ENCODE measurements around the gene ADGRG2. TPM values are rescaled to one million over a fixed set of nuclear protein-coding genes. Genes with fewer than 3 reads are reported as not detected.

ADGRG2 gene
- total RNA-seq, 1 experiment from 2014 or later = not detected

- peaks cover 14% of the 10 kb centered on the region for H3K27me3 Mint-ChIP-seq (ENCODE audit: insufficient read depth, unreplicated experiment)
- Histone ChIP-seq H3K9me3 (no peaks in the 10 kb centered on the region), H3K4me1 (no peaks in the 10 kb centered on the region), H3K36me3 (ENCODE audit: control insufficient read depth, insufficient read depth, low read length) (no peaks in the 10 kb centered on the region), H3K27me3 (replicated peaks; ENCODE audit: control insufficient read depth, insufficient read depth, low read length) (no peaks in the 10 kb centered on the region; the same call in 1 of the 2 replicates), H3K4me3 (ENCODE audit: low read depth, low read length) (peak overlapping the region; percentile 7; the same call in 1 of the 2 replicates)
- POLR2A ChIA-PET = no interaction called here
- no peak for TF ChIP-seq CTCF (IDR thresholded peaks at IDR 0.05; ENCODE audit: insufficient read depth in 1 of 2, low read depth in 1 of 2, low read length in 1 of 2, severe bottlenecking in 1 of 2, unreplicated experiment in 1 of 2)
- no peaks in the 10 kb centered on the region for H3K9me3 Mint-ChIP-seq (ENCODE audit: unreplicated experiment)
- BruUV-seq (replicated peaks) = no TSS peak
- no peak for DNase-seq
- no peaks in the 10 kb centered on the region for H3K36me3 Mint-ChIP-seq (ENCODE audit: insufficient read depth, unreplicated experiment)
- CTCF ChIA-PET = interaction anchor here (0.6 to 1.0 kb wide), 2 partner anchors 105 to 128 kb away, joined by 3 to 4 read pairs; no protein-coding TSS in a partner anchor
- intact Hi-C loops (cut with micrococcal nuclease; ENCODE audit: unreplicated experiment) = no loop called here
- H3K27ac Mint-ChIP-seq (ENCODE audit: unreplicated experiment) = no peak overlapping the region
- H3K4me1 Mint-ChIP-seq (ENCODE audit: low read depth, unreplicated experiment) = no peaks in the 10 kb centered on the region
- H3K4me3 Mint-ChIP-seq (ENCODE audit: unreplicated experiment) = peak overlapping the region; percentile 58
These were observed 357 bp upstream of the ADGRG2 start for GRCh38 chrX:19122641-19123009.

- peak overlapping the region; percentile 27 for H3K4me3 Mint-ChIP-seq (ENCODE audit: unreplicated experiment)
- intact Hi-C loops (cut with micrococcal nuclease; ENCODE audit: unreplicated experiment) = no loop called here
- H3K9me3 ChIP-seq = no peaks in the 10 kb centered on the region
- ChIA-PET CTCF (interaction anchor here (1.0 kb wide), 1 partner anchor 127 kb away, joined by 3 read pairs; no protein-coding TSS in a partner anchor), POLR2A (no interaction called here)
- no peaks in the 10 kb centered on the region for H3K4me1 ChIP-seq
- peaks cover 17% of the 10 kb centered on the region for H3K27me3 Mint-ChIP-seq (ENCODE audit: insufficient read depth, unreplicated experiment)
- H3K9me3 Mint-ChIP-seq (ENCODE audit: unreplicated experiment) = no peaks in the 10 kb centered on the region
- DNase-seq = no peak
- no peak for TF ChIP-seq CTCF (IDR thresholded peaks at IDR 0.05; ENCODE audit: insufficient read depth in 1 of 2, low read depth in 1 of 2, low read length in 1 of 2, severe bottlenecking in 1 of 2, unreplicated experiment in 1 of 2)
- H3K4me3 ChIP-seq (ENCODE audit: low read depth, low read length) = peak overlapping the region; percentile 31; the same call in 1 of the 2 replicates
- no peaks in the 10 kb centered on the region for H3K36me3 Mint-ChIP-seq (ENCODE audit: insufficient read depth, unreplicated experiment)
- H3K4me1 Mint-ChIP-seq (ENCODE audit: low read depth, unreplicated experiment) = no peaks in the 10 kb centered on the region
- no peaks in the 10 kb centered on the region for H3K36me3 ChIP-seq (ENCODE audit: control insufficient read depth, insufficient read depth, low read length)
- no peaks in the 10 kb centered on the region; the same call in 1 of the 2 replicates for H3K27me3 ChIP-seq (replicated peaks; ENCODE audit: control insufficient read depth, insufficient read depth, low read length)
- no peak overlapping the region for H3K27ac Mint-ChIP-seq (ENCODE audit: unreplicated experiment)
- BruUV-seq (replicated peaks) = no TSS peak
These were observed 802 bp downstream of the ADGRG2 start for GRCh38 chrX:19121466-19121865.

- no peak overlapping the region for H3K4me3 ChIP-seq (ENCODE audit: low read depth, low read length)
- H3K4me1 ChIP-seq = no peaks in the 10 kb centered on the region
- CTCF ChIA-PET = no interaction called here
- no peak for DNase-seq
- peaks cover 17% of the 10 kb centered on the region for H3K9me3 Mint-ChIP-seq (ENCODE audit: unreplicated experiment)
- H3K9me3 ChIP-seq = no peaks in the 10 kb centered on the region
- no peak for TF ChIP-seq CTCF (IDR thresholded peaks at IDR 0.05; ENCODE audit: insufficient read depth in 1 of 2, low read depth in 1 of 2, low read length in 1 of 2, severe bottlenecking in 1 of 2, unreplicated experiment in 1 of 2)
- no peaks in the 10 kb centered on the region for H3K36me3 ChIP-seq (ENCODE audit: control insufficient read depth, insufficient read depth, low read length)
- no peaks in the 10 kb centered on the region; the same call in 1 of the 2 replicates for H3K27me3 ChIP-seq (replicated peaks; ENCODE audit: control insufficient read depth, insufficient read depth, low read length)
- intact Hi-C loops (cut with micrococcal nuclease; ENCODE audit: unreplicated experiment) = no loop called here
- no peaks in the 10 kb centered on the region for H3K36me3 Mint-ChIP-seq (ENCODE audit: insufficient read depth, unreplicated experiment)
- peaks cover 8% of the 10 kb centered on the region for H3K4me1 Mint-ChIP-seq (ENCODE audit: low read depth, unreplicated experiment)
- POLR2A ChIA-PET = no interaction called here
- no TSS peak for BruUV-seq (replicated peaks)
- H3K27ac Mint-ChIP-seq (ENCODE audit: unreplicated experiment) = no peak overlapping the region
- H3K27me3 Mint-ChIP-seq (ENCODE audit: insufficient read depth, unreplicated experiment) = peaks cover 36% of the 10 kb centered on the region
- H3K4me3 Mint-ChIP-seq (ENCODE audit: unreplicated experiment) = no peak overlapping the region
These were observed 11.6 kb downstream of the ADGRG2 start for GRCh38 chrX:19110642-19111041.
